ENCODE data around the gene REXO2.

DNA sequence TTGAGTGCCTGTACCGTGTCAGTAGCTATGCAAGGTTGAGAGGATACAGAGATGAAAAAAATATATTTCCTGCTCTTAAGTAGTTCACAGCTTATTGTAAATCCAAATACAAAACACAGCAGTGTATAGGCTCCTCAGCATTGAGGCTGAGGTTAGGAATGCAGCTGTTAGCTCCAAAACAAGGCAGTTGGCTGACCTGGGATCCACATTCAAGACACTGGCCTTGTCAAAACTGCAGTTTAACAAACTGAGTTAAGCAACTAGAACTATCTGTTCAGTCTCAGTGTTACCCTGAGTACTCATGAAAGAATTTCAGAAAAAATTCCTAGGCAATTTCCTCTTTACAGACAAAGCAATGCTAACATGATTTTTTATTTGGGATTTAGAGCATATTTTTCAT, 42.8 kb downstream of the REXO2 start:
- TF ChIP-seq, protein P1, sequence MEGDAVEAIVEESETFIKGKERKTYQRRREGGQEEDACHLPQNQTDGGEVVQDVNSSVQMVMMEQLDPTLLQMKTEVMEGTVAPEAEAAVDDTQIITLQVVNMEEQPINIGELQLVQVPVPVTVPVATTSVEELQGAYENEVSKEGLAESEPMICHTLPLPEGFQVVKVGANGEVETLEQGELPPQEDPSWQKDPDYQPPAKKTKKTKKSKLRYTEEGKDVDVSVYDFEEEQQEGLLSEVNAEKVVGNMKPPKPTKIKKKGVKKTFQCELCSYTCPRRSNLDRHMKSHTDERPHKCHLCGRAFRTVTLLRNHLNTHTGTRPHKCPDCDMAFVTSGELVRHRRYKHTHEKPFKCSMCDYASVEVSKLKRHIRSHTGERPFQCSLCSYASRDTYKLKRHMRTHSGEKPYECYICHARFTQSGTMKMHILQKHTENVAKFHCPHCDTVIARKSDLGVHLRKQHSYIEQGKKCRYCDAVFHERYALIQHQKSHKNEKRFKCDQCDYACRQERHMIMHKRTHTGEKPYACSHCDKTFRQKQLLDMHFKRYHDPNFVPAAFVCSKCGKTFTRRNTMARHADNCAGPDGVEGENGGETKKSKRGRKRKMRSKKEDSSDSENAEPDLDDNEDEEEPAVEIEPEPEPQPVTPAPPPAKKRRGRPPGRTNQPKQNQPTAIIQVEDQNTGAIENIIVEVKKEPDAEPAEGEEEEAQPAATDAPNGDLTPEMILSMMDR (conservative IDR thresholded peaks at IDR 0.05; ENCODE audit: low read depth, low read length) = no peak
- TF ChIP-seq EZH2 (IDR thresholded peaks at IDR 0.05; ENCODE audit: borderline replicate concordance, low read depth, low read length, poor library complexity, severe bottlenecking) = no peak

All from A673 (cell line).